HL-60 (cell line): ENCODE measurements around the gene ZNF318.
"Not testable (repeated sequence)": the region's sequence is repeated elsewhere in the genome, so short reads cannot be mapped to it uniquely, and the experiment has no call there.

Experiments
- DNase-seq, 2 experiments: peaks; one replicate each; pipeline ENCODE4 v3.0.0-alpha.2; 2010 to 2020; ENCODE audit warnings: low read depth in 1 of 2, low spot score in 1 of 2
- H3K27ac ChIP-seq: fragments of 250-450 bp; sonication (Bioruptor Pico); replicated peaks from 2 replicates; pipeline ENCODE4 v1.5.1; 2020; ENCODE audit warnings: mild to moderate bottlenecking, moderate library complexity
- H3K27me3 ChIP-seq: fragments of 250-450 bp; sonication (Bioruptor Pico); 2 replicates; pipeline ENCODE4 v1.5.1; 2021; ENCODE audit warnings: mild to moderate bottlenecking, moderate library complexity; ENCODE audit not compliant: insufficient read depth, poor library complexity, severe bottlenecking
- H3K4me3 ChIP-seq: replicated peaks from 2 replicates; pipeline ENCODE4 v1.5.1; 2011; ENCODE audit warnings: mild to moderate bottlenecking, control low read depth, low read length; ENCODE audit not compliant: insufficient read depth
- CTCF ChIP-seq: IDR thresholded peaks from one replicate; pipeline ENCODE4 v1.5.1; 2011; ENCODE audit warnings: low read length, control low read depth, inconsistent platforms; ENCODE audit not compliant: insufficient read depth
- GABPA ChIP-seq: IDR thresholded peaks from 2 replicates; pipeline ENCODE4 v1.6.1; 2012; ENCODE audit warnings: low read depth
- POLR2AphosphoS5 ChIP-seq: IDR thresholded peaks from 2 replicates; pipeline ENCODE4 v1.6.1; 2012; ENCODE audit warnings: low read depth
- SPI1 ChIP-seq: IDR thresholded peaks from 2 replicates; pipeline ENCODE4 v1.6.1; 2012; ENCODE audit warnings: low read depth, mild to moderate bottlenecking, borderline replicate concordance
- TF ChIP-seq, protein P1 (sequence below): IDR thresholded peaks from 2 replicates; pipeline ENCODE4 v1.6.1; 2012; ENCODE audit warnings: low read depth; ENCODE audit not compliant: insufficient replicate concordance

ZNF318 gene

DNA sequence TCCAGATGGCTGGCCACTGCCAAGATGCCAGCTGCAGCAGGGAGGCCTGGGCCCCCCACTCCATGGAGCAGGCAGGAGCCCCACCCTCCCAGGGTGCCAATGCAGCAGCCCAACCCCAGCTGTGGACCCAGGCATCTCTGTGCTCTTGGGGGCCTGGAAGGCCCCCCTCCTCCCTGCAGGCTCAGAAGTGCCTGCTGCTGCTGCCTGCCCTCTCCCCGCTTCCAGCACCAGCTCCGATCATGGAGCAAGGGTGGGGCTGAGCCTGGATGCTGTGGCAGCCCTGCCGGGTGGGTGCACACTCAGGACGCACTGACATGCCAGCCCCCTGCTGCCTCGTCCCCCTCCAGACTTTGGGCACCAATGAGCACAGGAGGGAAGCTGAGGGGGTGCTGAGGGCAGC, 43.1 kb upstream of the ZNF318 start:
- Histone ChIP-seq H3K27ac (no peak overlapping the region), H3K4me3 (no peak overlapping the region), H3K27me3 (no peaks in the 10 kb centered on the region)
- no peak for TF ChIP-seq POLR2AphosphoS5
- TF ChIP-seq, protein P1, sequence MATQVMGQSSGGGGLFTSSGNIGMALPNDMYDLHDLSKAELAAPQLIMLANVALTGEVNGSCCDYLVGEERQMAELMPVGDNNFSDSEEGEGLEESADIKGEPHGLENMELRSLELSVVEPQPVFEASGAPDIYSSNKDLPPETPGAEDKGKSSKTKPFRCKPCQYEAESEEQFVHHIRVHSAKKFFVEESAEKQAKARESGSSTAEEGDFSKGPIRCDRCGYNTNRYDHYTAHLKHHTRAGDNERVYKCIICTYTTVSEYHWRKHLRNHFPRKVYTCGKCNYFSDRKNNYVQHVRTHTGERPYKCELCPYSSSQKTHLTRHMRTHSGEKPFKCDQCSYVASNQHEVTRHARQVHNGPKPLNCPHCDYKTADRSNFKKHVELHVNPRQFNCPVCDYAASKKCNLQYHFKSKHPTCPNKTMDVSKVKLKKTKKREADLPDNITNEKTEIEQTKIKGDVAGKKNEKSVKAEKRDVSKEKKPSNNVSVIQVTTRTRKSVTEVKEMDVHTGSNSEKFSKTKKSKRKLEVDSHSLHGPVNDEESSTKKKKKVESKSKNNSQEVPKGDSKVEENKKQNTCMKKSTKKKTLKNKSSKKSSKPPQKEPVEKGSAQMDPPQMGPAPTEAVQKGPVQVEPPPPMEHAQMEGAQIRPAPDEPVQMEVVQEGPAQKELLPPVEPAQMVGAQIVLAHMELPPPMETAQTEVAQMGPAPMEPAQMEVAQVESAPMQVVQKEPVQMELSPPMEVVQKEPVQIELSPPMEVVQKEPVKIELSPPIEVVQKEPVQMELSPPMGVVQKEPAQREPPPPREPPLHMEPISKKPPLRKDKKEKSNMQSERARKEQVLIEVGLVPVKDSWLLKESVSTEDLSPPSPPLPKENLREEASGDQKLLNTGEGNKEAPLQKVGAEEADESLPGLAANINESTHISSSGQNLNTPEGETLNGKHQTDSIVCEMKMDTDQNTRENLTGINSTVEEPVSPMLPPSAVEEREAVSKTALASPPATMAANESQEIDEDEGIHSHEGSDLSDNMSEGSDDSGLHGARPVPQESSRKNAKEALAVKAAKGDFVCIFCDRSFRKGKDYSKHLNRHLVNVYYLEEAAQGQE = no peak
- no peak for TF ChIP-seq SPI1
- TF ChIP-seq CTCF = no peak
- no peak for TF ChIP-seq GABPA
- DNase-seq = no peak

GRCh38 chr6:43410776-43411175, 41.3 kb upstream of the ZNF318 start:
- H3K27ac ChIP-seq, H3K4me3 ChIP-seq, H3K27me3 ChIP-seq, DNase-seq: not testable (repeated sequence)

DNA sequence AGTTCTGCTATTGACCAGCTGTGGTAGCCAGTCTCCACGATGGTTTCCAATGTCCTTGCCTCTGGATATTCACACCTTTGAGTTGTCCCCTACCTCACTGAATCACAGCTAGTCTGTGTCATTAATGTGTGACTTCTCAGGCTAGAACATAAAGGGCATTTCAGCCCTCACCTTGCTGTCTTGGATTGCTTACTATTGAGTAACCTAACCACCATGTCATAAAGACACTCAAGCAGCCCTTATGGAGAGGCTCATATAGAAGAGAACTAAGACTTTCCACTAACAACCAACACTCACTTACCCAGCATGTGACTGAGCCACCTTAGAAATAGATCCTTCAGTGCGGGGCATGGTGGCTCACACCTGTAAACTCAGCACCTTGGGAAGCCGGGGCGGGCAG, 38.8 kb upstream of the ZNF318 start:
- Histone ChIP-seq H3K27me3 (no peaks in the 10 kb centered on the region), H3K4me3 (no peak overlapping the region), H3K27ac (no peak overlapping the region)
- no peak for TF ChIP-seq POLR2AphosphoS5
- TF ChIP-seq, protein P1 = no peak
- no peak for TF ChIP-seq GABPA
- TF ChIP-seq SPI1 = no peak
- no peak for TF ChIP-seq CTCF
- DNase-seq = no peak

DNA sequence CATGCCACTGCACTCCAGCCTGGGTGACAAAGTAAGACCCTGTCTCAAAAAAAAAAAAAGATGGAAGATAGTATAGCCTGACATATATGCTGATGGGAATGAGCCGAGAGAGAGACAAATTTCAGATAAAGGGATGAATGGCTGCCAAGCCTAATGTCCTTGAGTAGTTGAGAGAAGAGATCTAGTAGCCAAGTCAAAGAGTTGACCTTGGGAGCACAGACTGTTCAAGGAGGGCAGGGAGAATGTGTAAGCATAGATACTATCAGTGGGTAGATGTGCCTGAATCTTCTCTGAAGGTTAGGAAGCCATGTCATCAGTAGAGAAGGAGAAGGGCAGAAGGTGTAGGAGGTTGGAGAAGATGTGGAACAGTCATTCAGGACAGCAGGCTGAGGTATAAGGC, 37.8 kb upstream of the ZNF318 start:
- Histone ChIP-seq H3K27ac (no peak overlapping the region), H3K27me3 (no peaks in the 10 kb centered on the region), H3K4me3 (no peak overlapping the region)
- DNase-seq = no peak
- TF ChIP-seq SPI1 = no peak
- TF ChIP-seq GABPA = no peak

GRCh38 chr6:43405354-43405753, 35.9 kb upstream of the ZNF318 start:
- no peak for TF ChIP-seq SPI1
- no peak for TF ChIP-seq GABPA
- no peak for TF ChIP-seq POLR2AphosphoS5
- H3K27me3 ChIP-seq = no peaks in the 10 kb centered on the region
- H3K27ac ChIP-seq = no peak overlapping the region
- no peak for DNase-seq
- H3K4me3 ChIP-seq = no peak overlapping the region
